Parathyroid adenoma (tissue), 2 donors: ENCODE data around the gene AMH.
"Not testable (repeated sequence)": the region's sequence is repeated elsewhere in the genome, so short reads cannot be mapped to it uniquely, and the experiment has no call there.

ENCODE experiments used
- H2AFZ ChIP-seq: fragments of 300-600 bp; sonication (generic); one replicate; pipeline ENCODE4 v1.7.0; 2017; ENCODE audit warnings: antibody characterized with exemption, mild to moderate bottlenecking
- H3K27ac ChIP-seq: fragments of 300-600 bp; sonication (generic); one replicate; pipeline ENCODE4 v1.7.0; 2017
- H3K27me3 ChIP-seq: fragments of 300-600 bp; sonication (generic); one replicate; pipeline ENCODE4 v1.7.0; 2017; ENCODE audit warnings: low read length; ENCODE audit not compliant: control insufficient read depth, insufficient read depth
- H3K36me3 ChIP-seq: fragments of 300-600 bp; sonication (generic); one replicate; pipeline ENCODE4 v1.7.0; 2017; ENCODE audit warnings: low read length; ENCODE audit not compliant: control insufficient read depth, insufficient read depth
- H3K4me1 ChIP-seq: fragments of 300-600 bp; sonication (generic); one replicate; pipeline ENCODE4 v1.7.0; 2017; ENCODE audit warnings: control low read depth
- H3K4me2 ChIP-seq: fragments of 300-600 bp; sonication (generic); one replicate; pipeline ENCODE4 v1.7.0; 2017; ENCODE audit warnings: low read length
- H3K4me3 ChIP-seq: fragments of 300-600 bp; sonication (generic); one replicate; pipeline ENCODE4 v1.7.0; 2017; ENCODE audit warnings: low read depth, low read length
- H3K79me2 ChIP-seq: fragments of 300-600 bp; sonication (generic); one replicate; pipeline ENCODE4 v1.7.0; 2017; ENCODE audit warnings: control low read depth
- H3K9ac ChIP-seq: fragments of 300-600 bp; sonication (generic); one replicate; pipeline ENCODE4 v1.7.0; 2017; ENCODE audit warnings: mild to moderate bottlenecking
- H3K9me3 ChIP-seq: fragments of 300-600 bp; sonication (generic); one replicate; pipeline ENCODE4 v1.7.0; 2017; ENCODE audit warnings: low read length; ENCODE audit not compliant: control insufficient read depth
- TF ChIP-seq, protein P1 (sequence below): fragments of 300-600 bp; sonication (generic); IDR thresholded peaks from one replicate; pipeline ENCODE4 v1.7.0; 2017; ENCODE audit warnings: antibody characterized with exemption, mild to moderate bottlenecking
- donor health status: primary hyperparathyroidism.

The AMH gene

DNA sequence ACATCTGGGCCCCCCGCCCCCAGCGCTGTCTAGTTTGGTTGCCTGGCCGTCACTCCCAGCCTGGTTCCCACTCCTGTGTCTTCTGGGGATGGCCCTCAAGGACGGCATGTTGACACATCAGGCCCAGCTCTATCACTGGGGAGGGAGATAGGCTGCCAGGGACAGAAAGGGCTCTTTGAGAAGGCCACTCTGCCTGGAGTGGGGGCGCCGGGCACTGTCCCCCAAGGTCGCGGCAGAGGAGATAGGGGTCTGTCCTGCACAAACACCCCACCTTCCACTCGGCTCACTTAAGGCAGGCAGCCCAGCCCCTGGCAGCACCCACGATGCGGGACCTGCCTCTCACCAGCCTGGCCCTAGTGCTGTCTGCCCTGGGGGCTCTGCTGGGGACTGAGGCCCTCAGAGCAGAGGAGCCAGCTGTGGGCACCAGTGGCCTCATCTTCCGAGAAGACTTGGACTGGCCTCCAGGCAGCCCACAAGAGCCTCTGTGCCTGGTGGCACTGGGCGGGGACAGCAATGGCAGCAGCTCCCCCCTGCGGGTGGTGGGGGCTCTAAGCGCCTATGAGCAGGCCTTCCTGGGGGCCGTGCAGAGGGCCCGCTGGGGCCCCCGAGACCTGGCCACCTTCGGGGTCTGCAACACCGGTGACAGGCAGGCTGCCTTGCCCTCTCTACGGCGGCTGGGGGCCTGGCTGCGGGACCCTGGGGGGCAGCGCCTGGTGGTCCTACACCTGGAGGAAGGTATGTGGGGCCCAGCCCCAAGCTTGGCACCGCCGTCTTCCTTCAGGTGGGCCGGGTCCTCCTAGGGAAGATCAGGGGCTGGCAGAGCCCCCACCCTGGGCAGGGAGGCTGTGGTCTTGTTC lies at the start of gene AMH:
Gene AMH, plus strand, starts transcription at position 314 of the 857 bp plus-strand sequence. Its CDS starts 10 bp downstream, at position 324.
- Histone ChIP-seq H2AFZ (no peak within 1 kb of the TSS), H3K9ac (no peak within 1 kb of the TSS), H3K4me3 (no peak within 1 kb of the TSS), H3K27ac (no peak within 1 kb of the TSS), H3K79me2 (no peaks in the 10 kb centered on the region), H3K4me2 (no peak within 1 kb of the TSS), H3K4me1 (no peaks in the 10 kb centered on the region), H3K36me3 (no peaks in the 10 kb centered on the region), H3K9me3 (no peaks in the 10 kb centered on the region), H3K27me3 (peaks cover 14% of the 10 kb centered on the region)
- TF ChIP-seq, protein P1, sequence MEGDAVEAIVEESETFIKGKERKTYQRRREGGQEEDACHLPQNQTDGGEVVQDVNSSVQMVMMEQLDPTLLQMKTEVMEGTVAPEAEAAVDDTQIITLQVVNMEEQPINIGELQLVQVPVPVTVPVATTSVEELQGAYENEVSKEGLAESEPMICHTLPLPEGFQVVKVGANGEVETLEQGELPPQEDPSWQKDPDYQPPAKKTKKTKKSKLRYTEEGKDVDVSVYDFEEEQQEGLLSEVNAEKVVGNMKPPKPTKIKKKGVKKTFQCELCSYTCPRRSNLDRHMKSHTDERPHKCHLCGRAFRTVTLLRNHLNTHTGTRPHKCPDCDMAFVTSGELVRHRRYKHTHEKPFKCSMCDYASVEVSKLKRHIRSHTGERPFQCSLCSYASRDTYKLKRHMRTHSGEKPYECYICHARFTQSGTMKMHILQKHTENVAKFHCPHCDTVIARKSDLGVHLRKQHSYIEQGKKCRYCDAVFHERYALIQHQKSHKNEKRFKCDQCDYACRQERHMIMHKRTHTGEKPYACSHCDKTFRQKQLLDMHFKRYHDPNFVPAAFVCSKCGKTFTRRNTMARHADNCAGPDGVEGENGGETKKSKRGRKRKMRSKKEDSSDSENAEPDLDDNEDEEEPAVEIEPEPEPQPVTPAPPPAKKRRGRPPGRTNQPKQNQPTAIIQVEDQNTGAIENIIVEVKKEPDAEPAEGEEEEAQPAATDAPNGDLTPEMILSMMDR = no peak

DNA sequence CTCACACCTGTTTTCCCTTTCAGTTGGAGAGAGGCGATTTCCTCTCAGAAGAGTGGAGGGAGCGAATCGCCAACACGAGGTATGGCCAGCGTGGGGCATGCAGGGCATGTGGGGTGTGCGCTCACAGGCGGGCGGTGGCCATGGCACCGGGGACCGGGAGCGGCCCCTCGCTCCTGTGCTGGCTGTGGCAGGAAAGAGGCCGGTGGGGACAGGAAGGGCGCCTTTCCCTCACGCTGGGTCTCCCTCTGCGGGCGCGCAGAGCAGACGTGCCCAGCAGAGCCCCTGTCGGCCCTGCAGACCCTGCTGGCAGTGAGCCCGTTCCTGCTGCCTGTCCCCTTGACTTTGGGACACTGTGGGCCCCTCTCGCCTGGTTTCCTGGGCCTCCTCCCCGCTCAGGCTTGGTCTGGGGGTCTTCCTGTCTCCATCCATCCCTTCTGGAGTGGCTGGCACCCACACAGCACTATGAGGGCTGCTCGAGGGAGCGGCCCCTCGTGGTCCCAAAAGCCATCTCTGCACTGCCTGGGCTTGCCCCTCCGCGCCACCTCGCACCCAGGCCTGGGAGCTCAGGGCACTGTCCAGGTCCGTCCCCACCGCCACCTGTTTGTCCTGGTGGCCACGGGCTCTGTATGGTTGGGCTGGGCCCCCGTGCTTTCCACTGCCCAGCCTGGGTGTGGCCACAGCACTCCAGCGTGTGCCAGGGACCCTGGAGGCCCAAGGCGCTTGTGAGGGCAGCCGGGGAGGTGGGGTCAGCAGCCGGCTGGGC lies 49.1 kb upstream of the AMH start:
- no peak overlapping the region for H3K4me2 ChIP-seq
- H3K4me3 ChIP-seq = no peak overlapping the region
- H3K36me3 ChIP-seq = no peaks in the 10 kb centered on the region
- H3K79me2 ChIP-seq = peaks cover 33% of the 10 kb centered on the region
- H3K27ac ChIP-seq = no peak overlapping the region
- H3K9me3 ChIP-seq = no peaks in the 10 kb centered on the region
- no peak overlapping the region for H2AFZ ChIP-seq
- H3K27me3 ChIP-seq = no peaks in the 10 kb centered on the region
- TF ChIP-seq, protein P1 = no peak
- H3K9ac ChIP-seq = no peak overlapping the region
- H3K4me1 ChIP-seq = no peaks in the 10 kb centered on the region

DNA sequence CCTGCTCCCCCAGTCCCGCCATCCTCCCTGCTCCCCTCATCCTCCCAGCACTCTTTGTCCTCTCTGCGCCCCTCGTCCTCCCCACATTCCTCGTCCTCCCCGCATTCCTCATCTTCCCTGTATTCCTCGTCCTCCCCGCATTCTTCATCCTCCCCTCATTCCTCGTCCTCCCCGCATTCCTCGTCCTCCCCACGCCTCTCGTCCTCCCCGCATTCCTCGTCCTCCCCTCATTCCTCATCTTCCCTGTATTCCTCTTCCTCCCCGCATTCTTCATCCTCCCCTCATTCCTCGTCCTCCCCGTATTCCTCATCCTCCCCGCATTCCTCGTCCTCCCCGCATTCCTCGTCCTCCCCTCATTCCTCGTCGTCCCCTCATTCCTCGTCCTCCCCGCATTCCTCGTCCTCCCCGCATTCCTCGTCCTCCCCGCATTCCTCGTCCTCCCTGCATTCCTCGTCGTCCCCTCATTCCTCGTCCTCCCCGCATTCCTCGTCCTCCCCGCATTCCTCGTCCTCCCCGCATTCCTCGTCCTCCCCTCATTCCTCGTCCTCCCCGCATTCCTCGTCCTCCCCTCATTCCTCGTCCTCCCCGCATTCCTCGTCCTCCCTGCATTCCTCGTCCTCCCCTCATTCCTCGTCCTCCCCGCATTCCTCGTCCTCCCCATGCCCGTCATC lies 48.4 kb upstream of the AMH start:
- H3K79me2 ChIP-seq = peaks cover 26% of the 10 kb centered on the region
- H3K27ac ChIP-seq, H3K4me3 ChIP-seq, H3K27me3 ChIP-seq, H2AFZ ChIP-seq, H3K36me3 ChIP-seq, H3K9ac ChIP-seq, H3K4me2 ChIP-seq, H3K9me3 ChIP-seq, H3K4me1 ChIP-seq: not testable (repeated sequence)

DNA sequence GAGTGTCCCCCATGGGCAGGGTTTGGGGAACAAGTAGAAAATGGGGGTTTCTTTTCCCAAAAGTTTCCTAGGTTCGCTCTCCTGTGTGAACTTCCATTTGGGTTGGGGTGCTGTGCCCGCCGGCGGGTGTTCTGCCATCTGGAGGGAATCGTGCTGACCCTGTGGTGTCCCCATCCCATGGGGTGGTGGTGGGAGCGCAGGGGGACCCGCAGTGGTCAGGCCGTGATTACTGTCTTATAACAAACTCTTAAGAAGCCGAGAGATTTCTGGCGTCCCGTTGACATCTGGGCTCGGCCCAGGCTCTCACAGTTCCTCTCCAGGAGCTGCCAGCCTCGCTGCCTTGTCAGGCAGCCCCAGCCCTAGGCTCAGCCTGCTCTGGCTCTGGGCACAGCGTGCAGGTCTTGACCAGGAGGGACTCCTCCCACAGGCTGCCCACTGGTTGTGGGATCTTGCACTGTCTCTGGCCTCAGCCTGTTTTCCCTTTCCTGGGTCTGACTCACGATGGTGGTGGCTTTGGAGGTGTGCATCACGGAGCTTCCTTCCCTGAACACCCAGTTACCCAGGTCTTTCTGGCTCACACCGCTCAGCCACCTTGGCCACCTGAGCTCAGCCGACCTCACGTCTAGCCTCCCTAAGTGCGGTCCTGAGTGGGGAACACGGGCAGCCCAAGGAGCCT lies 47.5 kb upstream of the AMH start:
- no peaks in the 10 kb centered on the region for H3K36me3 ChIP-seq
- no peaks in the 10 kb centered on the region for H3K27me3 ChIP-seq
- H3K4me2 ChIP-seq = no peak overlapping the region
- H3K4me1 ChIP-seq = no peaks in the 10 kb centered on the region
- no peak overlapping the region for H3K9ac ChIP-seq
- H3K9me3 ChIP-seq = no peaks in the 10 kb centered on the region
- no peak overlapping the region for H3K4me3 ChIP-seq
- H2AFZ ChIP-seq = no peak overlapping the region
- H3K79me2 ChIP-seq = peaks cover 25% of the 10 kb centered on the region
- H3K27ac ChIP-seq = no peak overlapping the region
- TF ChIP-seq, protein P1 = no peak
